Activated T-helper 2 cell treated with anti-CD3 and anti-CD28 coated beads, Interferon-gamma antibody, Interleukin-2, Interleukin-4, amounts not matched to agents 10 μg/mL and 5 μg/mL and 100 μg/mL, durations not matched to agents 14 hours and 24 hours and 36 hours (primary cell): Measurements from ENCODE around the gene NINJ1. TPM values are rescaled to one million over a fixed set of nuclear protein-coding genes. Genes with fewer than 3 reads are reported as not detected.
"Not testable (repeated sequence)": the region's sequence is repeated elsewhere in the genome, so short reads cannot be mapped to it uniquely, and the experiment has no call there.

Source experiments
- DNase-seq: peaks from one replicate; pipeline ENCODE4 v3.0.0; 2021; ENCODE audit warnings: low spot score
- H3K27ac Mint-ChIP-seq: one replicate; pipeline ENCODE4 v1.8.0; 2021; ENCODE audit warnings: mixed read lengths
- H3K27me3 Mint-ChIP-seq: one replicate; pipeline ENCODE4 v1.8.0; 2021; ENCODE audit warnings: low read depth, mixed read lengths
- H3K36me3 Mint-ChIP-seq: one replicate; pipeline ENCODE4 v1.8.0; 2021; ENCODE audit warnings: low read depth, mixed read lengths
- H3K4me1 Mint-ChIP-seq: one replicate; pipeline ENCODE4 v1.8.0; 2021; ENCODE audit warnings: low read depth, mixed read lengths
- H3K4me3 Mint-ChIP-seq: one replicate; pipeline ENCODE4 v1.8.0; 2021; ENCODE audit warnings: low read depth, mild to moderate bottlenecking, moderate library complexity, mixed read lengths
- H3K9me3 Mint-ChIP-seq: one replicate; pipeline ENCODE4 v1.8.0; 2021; ENCODE audit warnings: mixed read lengths
- intact Hi-C: fragments of 100-400 bp; cut with micrococcal nuclease; formaldehyde crosslinking; loops from one replicate; pipeline ENCODE4 v1.15.1; 2023
- total RNA-seq: library from RNA; stranded (reverse); gene quantifications from 2 replicates; pipeline ENCODE4 v1.2.3, GENCODE V29; 2022

Gene NINJ1
- total RNA-seq, 1 donor from 2014 or later = 113 TPM

DNA sequence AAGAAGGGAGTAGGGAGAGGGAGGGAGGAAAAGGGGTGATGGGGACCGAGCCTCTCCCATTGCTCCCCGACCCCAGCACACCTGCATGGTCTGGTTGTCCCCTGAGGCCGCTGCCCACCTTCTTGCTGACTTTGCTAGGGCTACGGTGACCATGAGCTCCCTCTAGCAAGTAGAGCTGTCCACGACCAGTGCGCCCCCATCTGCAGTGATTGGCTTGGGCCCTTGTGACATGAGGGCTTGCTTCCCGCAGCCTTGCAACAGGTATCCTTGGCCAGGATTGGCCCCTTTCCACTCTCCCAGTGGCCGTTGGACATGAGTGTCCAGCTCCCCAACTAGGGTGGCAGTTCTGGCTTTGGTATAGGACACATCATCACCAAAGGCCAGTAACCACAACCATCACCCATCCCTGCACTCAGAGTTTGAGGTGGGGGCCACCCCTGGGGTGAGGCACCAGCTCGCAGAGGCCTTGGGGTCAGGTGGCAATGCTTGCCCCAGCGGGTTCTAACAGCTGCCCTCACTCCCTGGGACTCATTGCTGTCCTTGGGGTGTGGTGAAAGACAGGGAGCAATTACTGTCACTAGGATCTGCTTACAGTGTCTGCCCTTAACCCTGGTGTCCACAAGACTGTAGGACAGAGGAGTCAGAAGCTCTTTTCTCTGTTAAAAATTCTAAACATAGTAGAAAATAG, 17.2 kb upstream of the NINJ1 start:
- intact Hi-C loops = loop anchor here (10.0 kb wide), 2 partner anchors 414 to 814 kb away; no protein-coding TSS in a partner anchor
- peaks cover 49% of the 10 kb centered on the region for H3K4me1 Mint-ChIP-seq

DNA sequence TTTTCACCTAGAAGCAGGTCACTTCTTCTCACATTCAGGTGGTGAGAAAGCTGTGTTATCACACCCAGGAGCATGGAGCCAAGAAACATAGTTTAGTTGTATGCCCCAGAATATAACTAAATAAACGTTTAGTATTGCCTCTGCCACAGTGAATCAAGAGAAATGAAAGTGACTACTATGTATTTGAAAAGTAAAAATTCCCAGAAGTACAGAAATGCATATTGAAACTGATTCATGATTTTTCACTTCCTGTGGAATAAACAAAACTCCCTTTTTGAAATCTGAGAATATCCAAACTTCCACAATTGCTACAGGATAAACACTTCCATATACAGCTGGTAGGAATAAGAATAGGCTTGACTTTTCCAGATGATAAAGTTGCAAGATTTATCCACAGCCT, 15.3 kb upstream of the NINJ1 start:
- Mint-ChIP-seq H3K36me3 (peaks cover 28% of the 10 kb centered on the region), H3K27me3 (no peaks in the 10 kb centered on the region), H3K9me3 (peaks cover 33% of the 10 kb centered on the region), H3K4me3 (no peak overlapping the region), H3K27ac (peak overlapping the region; percentile 77), H3K4me1 (peaks cover 46% of the 10 kb centered on the region)
- intact Hi-C loops = no loop called here
- no peak for DNase-seq

More for the DNA sequence above, 17.2 kb upstream of the NINJ1 start:
- Mint-ChIP-seq H3K36me3 (peaks cover 23% of the 10 kb centered on the region), H3K4me3 (no peak overlapping the region), H3K27me3 (no peaks in the 10 kb centered on the region), H3K9me3 (peaks cover 28% of the 10 kb centered on the region), H3K27ac (no peak overlapping the region)
- no peak for DNase-seq

DNA sequence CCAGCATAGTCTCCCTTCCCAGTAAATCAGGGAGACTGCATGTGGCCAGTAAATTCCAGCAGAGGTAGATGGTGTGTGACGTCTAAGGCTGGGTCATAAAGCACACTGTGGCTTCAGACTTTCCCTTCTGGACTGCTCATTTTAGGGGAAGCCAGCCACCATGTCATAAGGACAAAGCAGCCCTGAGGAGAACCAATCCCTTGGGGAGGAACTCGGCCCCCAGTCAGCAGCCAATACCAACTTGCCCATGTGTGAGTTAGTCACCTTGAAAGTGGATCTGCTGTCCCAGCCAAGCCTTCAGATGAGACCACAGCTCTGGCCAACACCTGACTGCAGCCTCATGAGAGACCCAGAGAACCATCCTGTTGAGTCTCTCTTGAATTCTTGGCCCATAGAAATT, 14.7 kb upstream of the NINJ1 start:
- H3K4me3 Mint-ChIP-seq = peak overlapping the region; percentile 24
- H3K4me1 Mint-ChIP-seq = peaks cover 49% of the 10 kb centered on the region
- DNase-seq = no peak
- intact Hi-C loops = no loop called here
- no peaks in the 10 kb centered on the region for H3K27me3 Mint-ChIP-seq
- peaks cover 31% of the 10 kb centered on the region for H3K36me3 Mint-ChIP-seq
- H3K27ac Mint-ChIP-seq = peak overlapping the region; percentile 77
- peaks cover 33% of the 10 kb centered on the region for H3K9me3 Mint-ChIP-seq

GRCh38 chr9:93147632-93148031, 13.6 kb upstream of the NINJ1 start:
- H3K36me3 Mint-ChIP-seq = peaks cover 31% of the 10 kb centered on the region
- H3K27ac Mint-ChIP-seq = peak overlapping the region; percentile 42
- intact Hi-C loops = no loop called here
- H3K4me1 Mint-ChIP-seq = peaks cover 49% of the 10 kb centered on the region
- H3K4me3 Mint-ChIP-seq = no peak overlapping the region
- H3K9me3 Mint-ChIP-seq = peaks cover 33% of the 10 kb centered on the region
- no peaks in the 10 kb centered on the region for H3K27me3 Mint-ChIP-seq
- DNase-seq = no peak

GRCh38 chr9:93146696-93147095, 12.6 kb upstream of the NINJ1 start:
- Mint-ChIP-seq H3K9me3 (peaks cover 33% of the 10 kb centered on the region), H3K4me3 (peak overlapping the region; percentile 34), H3K36me3 (peaks cover 31% of the 10 kb centered on the region), H3K4me1 (peaks cover 47% of the 10 kb centered on the region), H3K27ac (peak overlapping the region; percentile 88)
- H3K27me3 Mint-ChIP-seq, DNase-seq: not testable (repeated sequence)
- intact Hi-C loops = loop anchor here (1.0 kb wide), 1 partner anchor 12 kb away; the partner anchor contains the start of gene NINJ1

DNA sequence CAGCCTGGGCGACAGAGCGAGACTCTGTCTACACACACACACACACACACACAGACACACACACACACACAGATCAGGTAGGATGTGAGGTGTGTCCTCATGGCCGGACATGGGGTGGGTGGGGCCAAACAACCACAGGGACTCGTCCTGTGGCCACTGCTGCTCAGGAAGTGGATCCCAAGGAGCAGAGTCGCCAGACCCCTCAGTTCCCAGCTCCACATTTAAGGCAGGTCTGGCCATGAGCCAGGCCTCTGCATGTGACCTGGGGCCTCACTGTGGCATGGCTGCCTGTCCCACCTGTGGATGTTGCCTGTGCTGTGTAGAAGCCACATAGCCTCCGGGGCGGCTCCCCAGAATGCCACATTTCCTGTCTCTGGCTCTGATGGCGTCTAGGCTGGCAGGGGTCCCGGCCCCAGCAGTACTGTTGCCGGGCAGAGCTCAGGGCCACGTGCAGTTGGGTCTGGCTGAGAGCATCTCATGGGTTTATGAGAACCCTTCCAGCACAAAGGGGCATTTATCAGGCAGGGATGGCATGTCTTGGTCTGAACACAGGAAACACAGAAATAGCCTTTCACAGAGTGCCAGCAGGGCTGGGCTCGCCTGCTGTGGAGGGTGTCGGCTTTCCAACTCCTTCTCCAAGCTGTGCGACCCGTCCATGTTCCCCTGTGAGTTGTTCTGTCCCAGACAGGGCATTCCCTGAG, 9.9 kb upstream of the NINJ1 start:
- H3K36me3 Mint-ChIP-seq = peaks cover 29% of the 10 kb centered on the region
- intact Hi-C loops = no loop called here
- H3K4me1 Mint-ChIP-seq = peaks cover 30% of the 10 kb centered on the region
- H3K27ac Mint-ChIP-seq = peak overlapping the region; percentile 82
- peak; percentile 34 for DNase-seq
- H3K27me3 Mint-ChIP-seq = no peaks in the 10 kb centered on the region
- H3K9me3 Mint-ChIP-seq = peaks cover 28% of the 10 kb centered on the region
- H3K4me3 Mint-ChIP-seq = no peak overlapping the region

DNA sequence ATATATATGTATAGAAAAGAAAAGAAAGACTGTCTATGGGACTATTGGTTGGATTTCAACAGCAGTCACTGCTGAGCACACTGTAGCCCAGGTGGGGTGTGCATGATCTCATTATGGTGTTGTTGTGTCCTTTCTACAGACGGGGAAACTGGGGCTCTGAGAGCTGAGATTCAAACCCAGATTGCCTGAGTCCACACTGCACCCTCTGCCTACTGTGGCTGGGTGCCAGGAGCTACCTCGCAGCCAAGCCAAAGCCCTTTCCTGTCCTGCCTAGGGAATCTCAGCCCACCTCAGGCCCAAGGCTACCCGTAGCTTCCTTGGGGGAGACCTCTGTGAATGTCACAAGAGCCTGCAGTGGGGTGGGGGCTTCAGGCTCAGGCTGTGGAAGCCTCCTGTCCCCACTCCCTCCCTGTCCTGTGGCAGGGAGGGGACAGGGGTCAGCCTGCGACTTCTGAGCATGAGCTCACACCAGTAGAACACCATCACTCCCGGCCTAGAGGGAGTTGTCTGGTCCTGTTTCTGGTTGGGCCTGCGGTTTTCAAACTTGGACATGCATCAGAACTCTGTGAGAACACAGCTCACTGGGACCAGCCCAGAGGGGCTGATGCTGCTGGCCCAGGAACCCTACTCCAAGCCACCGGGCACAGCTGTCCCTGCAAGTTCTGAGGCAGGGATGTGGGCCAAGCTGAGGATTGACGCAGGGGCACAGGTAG, 7.9 kb upstream of the NINJ1 start:
- no peak overlapping the region for H3K27ac Mint-ChIP-seq
- peaks cover 15% of the 10 kb centered on the region for H3K9me3 Mint-ChIP-seq
- no peak for DNase-seq
- H3K4me1 Mint-ChIP-seq = peaks cover 25% of the 10 kb centered on the region
- H3K36me3 Mint-ChIP-seq = peaks cover 15% of the 10 kb centered on the region
- no peaks in the 10 kb centered on the region for H3K27me3 Mint-ChIP-seq
- H3K4me3 Mint-ChIP-seq = no peak overlapping the region
- intact Hi-C loops = no loop called here

DNA sequence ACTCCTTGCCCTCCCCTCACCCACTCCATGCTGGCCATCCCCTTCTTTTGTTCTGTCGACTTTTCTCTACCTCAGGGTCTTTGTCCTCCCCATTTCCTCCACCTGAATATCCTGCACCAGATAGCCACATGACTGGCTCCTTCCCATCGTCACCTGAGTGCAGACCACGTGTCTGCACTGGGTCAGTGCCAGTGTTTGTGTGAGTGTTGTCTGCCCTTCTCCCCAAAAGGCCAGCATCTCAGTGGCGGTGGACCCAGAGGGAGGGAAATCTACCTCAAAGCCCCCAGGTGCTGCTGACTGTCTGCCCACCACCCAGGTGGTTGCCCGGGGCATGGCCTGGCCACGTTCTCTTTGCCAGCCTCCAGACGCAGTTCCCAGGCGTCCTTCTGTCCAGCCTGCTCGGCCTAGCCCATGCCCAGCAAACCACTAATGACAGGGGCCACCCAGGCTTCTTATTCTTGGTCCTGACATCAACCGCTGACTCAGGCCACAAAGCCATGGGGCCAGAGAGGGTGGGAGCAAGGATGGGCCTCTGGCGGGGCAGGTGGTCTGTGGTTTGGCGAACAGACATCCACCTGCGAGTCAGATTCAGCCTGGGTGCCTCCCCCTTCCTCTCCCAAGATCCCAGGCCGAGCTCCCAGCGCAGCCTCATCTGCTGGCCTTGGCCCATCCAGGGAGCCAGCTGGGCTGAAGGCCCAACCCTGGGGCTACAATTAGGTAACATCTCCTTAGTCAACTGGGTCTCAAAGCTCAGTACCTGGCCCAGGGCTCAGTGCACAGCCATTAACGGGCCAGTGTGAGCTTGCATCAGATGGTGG, 5.5 kb upstream of the NINJ1 start:
- H3K4me1 Mint-ChIP-seq = peaks cover 26% of the 10 kb centered on the region
- no peaks in the 10 kb centered on the region for H3K27me3 Mint-ChIP-seq
- intact Hi-C loops = no loop called here
- peaks cover 4% of the 10 kb centered on the region for H3K36me3 Mint-ChIP-seq
- H3K9me3 Mint-ChIP-seq = peaks cover 3% of the 10 kb centered on the region
- no peak for DNase-seq
- no peak overlapping the region for H3K27ac Mint-ChIP-seq
- no peak overlapping the region for H3K4me3 Mint-ChIP-seq

- no peak for DNase-seq
- intact Hi-C loops = no loop called here
- Mint-ChIP-seq H3K27ac (no peak overlapping the region), H3K36me3 (peaks cover 1% of the 10 kb centered on the region), H3K9me3 (peaks cover 3% of the 10 kb centered on the region), H3K4me3 (no peak overlapping the region), H3K4me1 (peaks cover 21% of the 10 kb centered on the region), H3K27me3 (no peaks in the 10 kb centered on the region)
These were observed 4.2 kb upstream of the NINJ1 start for GRCh38 chr9:93138171-93138764.

DNA sequence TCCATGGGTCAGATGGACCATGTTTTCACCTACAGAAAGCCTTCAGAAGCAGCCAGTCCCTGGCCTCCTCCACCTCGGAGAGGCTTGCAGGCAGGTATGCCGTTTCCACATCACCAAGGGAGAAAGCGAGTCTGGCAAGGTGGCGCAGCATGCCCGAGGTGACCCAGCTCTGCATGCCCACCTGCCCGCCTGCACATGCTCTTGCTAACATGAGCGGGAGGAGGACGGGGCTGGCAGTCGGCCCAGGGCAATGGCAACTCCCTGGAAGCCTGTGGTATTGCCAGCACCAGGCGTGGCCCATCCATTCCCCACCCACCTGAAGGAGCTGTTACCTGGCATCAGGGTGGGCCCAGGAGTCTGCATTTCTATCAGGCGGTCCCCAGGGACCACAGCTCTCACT, 3.3 kb upstream of the NINJ1 start:
- peaks cover 3% of the 10 kb centered on the region for H3K9me3 Mint-ChIP-seq
- no peak overlapping the region for H3K27ac Mint-ChIP-seq
- DNase-seq = no peak
- intact Hi-C loops = no loop called here
- peaks cover 10% of the 10 kb centered on the region for H3K36me3 Mint-ChIP-seq
- H3K4me3 Mint-ChIP-seq = no peak overlapping the region
- no peaks in the 10 kb centered on the region for H3K27me3 Mint-ChIP-seq
- H3K4me1 Mint-ChIP-seq = peaks cover 28% of the 10 kb centered on the region

- Mint-ChIP-seq H3K4me3 (no peak overlapping the region), H3K9me3 (peaks cover 3% of the 10 kb centered on the region), H3K4me1 (peaks cover 39% of the 10 kb centered on the region), H3K36me3 (peaks cover 24% of the 10 kb centered on the region), H3K27ac (no peak overlapping the region), H3K27me3 (no peaks in the 10 kb centered on the region)
- intact Hi-C loops = no loop called here
- no peak for DNase-seq
These were observed 2.0 kb upstream of the NINJ1 start for GRCh38 chr9:93136011-93136440.
